GM18505 (cell line): ENCODE results near the gene B4GALT4.
A peak's percentile ranks its signal among the peaks of the same experiment; 100 is the strongest.

ENCODE experiments used
- ATAC-seq: cut with Tn5 transposase; IDR thresholded peaks from one replicate; pipeline ENCODE4 v1.9.1; 2021; ENCODE audit not compliant: unreplicated experiment
- POLR2A ChIP-seq: IDR thresholded peaks from 4 replicates; pipeline ENCODE4 v1.6.1; 2011; ENCODE audit warnings: borderline replicate concordance; ENCODE audit not compliant: insufficient read depth, insufficient read length; ENCODE audit errors: extremely low read depth

The B4GALT4 gene

DNA sequence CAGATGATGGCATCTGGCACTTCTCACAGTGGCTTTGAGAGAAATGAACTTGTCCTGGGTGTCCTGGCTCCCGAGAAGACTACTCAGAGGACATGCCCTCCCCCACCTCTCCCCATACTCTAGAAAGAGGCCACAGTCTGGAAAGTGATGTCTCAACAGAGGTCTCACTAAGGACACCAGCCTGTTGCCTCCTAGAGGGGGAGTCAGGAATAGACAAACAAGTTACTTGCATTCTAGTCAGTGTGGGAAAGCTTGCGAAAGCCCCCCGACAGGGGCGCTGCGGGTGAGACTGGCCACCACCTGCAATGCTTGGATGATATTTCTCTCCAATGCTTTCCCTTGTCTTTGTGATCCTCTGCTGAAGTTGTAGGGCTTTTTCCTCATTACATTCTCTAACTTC lies 17.2 kb downstream of the B4GALT4 start:
- no peak for ATAC-seq
- TF ChIP-seq POLR2A = no peak

DNA sequence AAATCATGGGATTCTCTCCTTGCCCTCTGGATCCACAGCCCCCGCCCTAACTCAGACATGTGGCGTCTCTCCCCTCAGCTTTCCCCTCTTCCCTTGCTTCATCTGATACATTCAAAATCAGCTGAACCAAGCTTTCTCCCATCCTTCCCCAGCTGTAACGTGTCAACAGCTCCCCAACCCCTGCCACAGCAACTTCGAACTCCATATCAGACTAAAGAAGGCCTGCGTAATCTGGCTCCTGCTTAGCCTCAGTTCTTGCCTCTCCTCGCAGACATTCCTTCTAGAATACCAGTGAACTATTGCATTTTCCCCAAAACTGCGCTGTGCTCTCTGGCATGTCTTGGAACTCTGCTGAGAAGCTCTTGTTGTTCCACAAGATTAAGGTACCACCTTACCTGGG lies 18.3 kb downstream of the B4GALT4 start:
- no peak for ATAC-seq
- TF ChIP-seq POLR2A = no peak

DNA sequence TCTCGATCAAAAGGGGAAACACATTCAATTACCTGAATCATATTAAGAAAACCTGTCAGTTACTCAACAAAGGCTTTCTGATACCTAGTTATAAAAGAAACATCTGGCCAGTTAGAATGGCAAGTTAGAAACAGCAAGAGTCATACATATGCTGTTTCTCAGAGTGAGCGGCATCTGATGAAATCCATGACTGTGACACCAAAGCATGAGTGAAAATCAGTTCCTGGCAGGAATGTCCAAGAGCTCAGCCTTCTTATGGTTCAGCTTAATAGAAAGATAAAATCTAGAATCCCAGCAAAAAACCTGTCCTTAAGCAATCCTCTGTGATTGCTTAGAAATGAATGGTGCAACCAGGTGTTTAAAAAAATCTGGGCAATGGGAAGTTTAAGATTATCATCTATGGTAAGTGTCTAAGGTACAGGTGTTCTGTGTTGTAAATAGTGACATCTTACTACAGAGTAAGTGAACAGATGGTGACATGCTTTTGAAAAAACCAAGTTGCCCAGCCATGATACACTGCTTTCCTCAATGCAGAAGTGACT lies 18.8 kb downstream of the B4GALT4 start:
- no peak for TF ChIP-seq POLR2A
- no peak for ATAC-seq

DNA sequence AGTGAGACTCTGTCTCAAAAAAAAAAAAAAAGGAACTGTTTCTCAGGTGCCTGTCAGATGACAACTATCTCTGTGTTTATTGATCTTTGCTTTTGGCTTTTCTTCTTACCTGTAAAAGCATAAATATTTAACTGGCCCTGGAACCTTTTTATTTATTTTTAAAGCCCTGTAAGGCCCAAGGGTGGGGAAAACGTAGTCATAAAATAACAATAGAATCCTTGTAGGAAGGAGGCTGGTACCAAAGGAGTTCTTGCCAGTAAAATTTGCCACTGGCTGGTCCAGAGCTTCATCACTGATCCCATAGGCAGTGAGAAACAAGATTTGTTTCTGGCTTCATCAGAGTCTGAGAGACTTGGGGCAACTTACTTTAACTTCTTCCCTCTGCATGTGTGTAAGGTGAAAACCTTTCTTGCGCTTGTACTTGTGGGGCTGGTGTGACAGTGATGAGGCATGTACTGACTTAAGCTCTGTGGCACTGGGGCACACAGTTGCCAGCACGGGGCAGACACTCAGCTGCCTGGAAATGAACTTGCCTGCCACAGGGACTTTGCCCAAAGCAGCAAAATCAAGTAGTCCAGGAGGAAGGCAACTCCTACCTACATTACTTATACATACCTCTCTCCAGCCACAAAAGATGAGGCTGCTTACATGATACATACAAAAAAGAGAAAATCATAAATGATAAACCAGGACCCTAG lies 19.6 kb downstream of the B4GALT4 start:
- no peak for ATAC-seq
- no peak for TF ChIP-seq POLR2A

DNA sequence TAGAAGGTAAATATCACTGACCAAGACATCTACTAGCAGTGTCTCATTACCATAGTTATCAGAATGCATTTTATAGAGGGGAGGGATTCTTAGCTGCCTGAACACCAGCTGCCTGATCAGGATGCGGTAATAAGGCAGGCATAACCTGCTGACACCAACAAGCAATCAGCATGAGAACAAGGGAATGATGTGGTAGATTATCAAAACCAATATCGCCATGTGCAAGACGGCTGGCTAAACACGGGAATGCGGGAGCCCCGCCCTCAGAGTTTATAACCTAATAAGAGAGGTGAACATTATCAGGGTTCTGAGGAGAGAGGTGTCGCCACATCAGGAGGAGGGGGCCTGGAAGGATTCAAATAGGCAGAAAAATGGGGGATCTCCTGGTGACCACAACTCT lies 20.5 kb downstream of the B4GALT4 start:
- ATAC-seq = no peak
- TF ChIP-seq POLR2A = no peak

DNA sequence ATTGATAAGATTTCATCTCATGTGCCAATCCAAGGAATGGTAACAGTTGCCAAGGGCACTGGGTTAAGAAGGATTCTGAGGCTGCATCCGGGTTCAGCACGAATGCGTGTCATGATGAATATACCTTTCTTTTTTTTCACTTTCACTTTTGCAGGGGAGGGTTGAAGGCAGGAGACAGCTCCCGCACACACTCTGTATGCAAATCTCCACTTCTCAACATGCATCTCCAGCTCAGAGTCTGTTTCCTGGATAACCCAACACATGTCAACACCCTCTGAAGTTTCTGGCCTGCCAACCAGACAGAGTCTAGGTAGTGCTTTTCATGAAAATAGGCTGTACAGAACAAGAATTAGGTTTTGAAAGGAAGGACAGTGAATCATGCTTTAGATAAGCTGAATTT lies 21.6 kb downstream of the B4GALT4 start:
- TF ChIP-seq POLR2A = no peak
- ATAC-seq = peak; percentile 99

DNA sequence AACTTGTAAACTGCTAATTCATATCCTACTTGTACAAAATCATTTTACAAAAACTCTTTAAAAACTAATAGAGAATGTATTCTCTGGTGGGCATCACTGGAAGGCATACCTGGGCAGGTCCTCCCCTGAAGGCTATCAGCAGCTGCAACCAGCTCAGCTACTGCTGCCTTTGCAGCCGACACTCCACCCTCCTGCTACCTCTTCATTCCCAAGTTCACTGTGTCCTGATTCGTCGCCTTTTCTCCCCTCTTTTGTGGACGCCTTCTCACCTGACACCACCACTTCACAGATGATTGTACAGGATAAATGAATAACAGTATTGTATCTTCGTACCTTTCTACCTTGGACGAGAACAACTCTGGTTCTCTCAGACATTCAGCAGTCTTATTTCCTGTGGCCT lies 28.9 kb downstream of the B4GALT4 start:
- TF ChIP-seq POLR2A = no peak
- no peak for ATAC-seq

DNA sequence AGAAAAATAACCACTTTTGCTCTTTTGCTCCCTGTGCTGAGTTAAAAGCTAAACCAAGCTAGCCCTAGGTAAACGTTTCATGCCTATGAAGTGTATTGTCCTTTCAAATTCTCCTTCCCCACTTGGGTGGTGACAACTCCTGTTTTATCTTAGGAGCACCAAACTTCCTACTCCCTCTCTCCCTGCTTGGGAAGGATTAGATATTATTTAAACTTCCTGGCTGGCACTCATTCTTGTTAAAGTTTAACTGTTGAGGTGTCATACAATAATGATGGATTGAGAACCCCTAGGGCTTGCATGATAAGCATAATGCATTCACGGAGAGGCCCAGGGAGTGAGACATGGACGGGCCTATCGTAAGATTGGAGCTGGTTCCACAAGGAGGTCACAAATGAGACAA lies 29.5 kb downstream of the B4GALT4 start:
- no peak for ATAC-seq
- no peak for TF ChIP-seq POLR2A

DNA sequence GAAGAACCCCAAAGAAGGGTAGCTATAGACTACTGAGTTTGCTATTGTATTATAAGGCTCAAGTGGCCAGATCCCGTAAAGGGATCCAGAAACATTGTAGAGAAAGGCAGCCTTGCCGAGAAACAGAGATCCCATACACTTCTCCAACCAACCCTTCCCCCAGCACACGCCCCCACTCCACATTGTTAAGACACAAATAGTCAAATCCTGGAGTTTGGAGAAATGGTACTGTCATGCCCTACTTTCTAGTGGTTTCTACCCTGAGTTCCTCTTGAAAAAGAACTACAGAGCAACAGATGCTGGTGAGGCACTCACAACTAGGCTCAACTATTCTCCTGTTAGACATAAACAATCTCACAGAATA lies 33.2 kb downstream of the B4GALT4 start:
- no peak for ATAC-seq
- no peak for TF ChIP-seq POLR2A

DNA sequence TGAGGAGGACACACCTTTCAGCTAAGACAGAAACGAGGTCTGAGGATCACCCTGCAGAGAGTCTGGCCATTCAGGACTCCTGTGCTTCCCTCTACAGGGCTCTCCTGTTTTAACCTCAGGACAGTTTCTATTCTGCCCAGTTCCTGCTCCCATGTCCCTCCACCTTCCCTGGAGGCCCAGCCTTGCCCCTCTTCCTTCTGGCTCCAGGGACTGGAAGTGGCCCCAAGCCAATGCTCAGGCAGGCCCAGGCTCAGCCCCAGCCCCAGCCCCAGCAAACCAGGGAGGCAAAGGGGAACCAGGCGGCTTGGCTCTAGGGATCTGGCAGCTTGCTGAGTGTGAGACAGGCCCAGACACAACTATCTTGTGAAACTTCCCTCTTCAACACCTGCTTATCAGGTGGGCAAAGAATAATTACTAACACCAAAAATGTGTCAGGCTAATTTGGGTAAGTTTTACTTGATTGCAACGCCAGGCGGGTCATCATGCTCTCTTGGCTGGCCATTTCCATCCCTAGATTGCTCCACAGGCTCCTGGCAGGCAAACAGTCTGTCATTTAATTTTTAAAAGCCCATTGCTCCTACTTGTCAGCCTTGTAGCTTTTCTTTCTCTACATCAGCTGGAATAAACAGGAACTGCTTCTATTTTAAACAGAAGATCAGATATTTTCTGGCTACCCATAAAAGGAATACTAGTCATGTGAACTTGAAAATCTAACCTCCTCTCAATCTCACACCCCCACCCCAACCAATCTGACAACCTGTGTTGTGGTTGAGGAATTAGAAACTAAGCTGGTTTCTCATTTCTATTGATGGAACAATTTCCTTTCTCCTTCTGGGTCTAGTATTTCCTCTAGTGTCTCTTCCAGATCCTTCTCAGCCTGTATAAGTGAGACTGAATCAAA lies 33.8 kb downstream of the B4GALT4 start:
- TF ChIP-seq POLR2A = no peak
- ATAC-seq = no peak

DNA sequence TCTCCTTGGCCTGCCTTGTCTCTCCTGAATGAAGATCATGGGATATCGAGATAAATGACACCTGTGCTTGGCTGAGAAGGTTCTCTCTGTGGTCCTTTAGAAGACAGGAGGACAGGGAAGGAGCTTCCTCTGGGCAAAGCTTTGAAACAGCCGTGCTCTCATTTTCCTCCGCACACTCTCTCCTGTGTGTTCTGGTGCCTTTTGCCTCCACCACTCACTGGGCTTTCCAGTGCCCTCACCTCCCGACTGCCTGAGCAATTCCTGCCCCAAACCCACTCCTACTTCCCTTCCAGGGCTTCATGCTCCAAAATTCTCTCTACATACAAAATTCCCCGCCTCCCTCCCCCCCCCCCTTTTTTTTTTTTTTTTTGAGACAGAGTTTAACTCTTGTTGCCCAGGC lies 35.0 kb downstream of the B4GALT4 start:
- no peak for TF ChIP-seq POLR2A
- ATAC-seq = no peak

DNA sequence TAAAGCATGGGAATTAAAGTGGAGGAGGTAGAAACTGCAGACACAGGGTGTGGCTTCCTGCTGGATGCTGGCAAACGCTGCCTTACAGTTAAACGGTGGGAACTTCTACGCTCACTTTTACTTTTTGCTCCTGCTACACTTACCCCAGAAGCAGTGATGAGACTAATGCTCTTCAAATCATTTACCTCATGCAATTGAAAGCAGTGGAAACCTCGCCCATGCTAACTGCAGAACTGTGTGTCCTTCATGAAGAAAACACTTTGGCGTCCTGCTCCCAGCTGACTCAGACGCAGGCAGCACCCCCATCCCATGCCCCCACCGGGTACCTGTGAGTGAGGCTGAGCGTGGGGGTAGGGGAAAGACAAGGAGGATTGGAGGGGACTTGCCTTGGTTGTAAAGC lies 35.5 kb downstream of the B4GALT4 start:
- ATAC-seq = no peak
- no peak for TF ChIP-seq POLR2A

DNA sequence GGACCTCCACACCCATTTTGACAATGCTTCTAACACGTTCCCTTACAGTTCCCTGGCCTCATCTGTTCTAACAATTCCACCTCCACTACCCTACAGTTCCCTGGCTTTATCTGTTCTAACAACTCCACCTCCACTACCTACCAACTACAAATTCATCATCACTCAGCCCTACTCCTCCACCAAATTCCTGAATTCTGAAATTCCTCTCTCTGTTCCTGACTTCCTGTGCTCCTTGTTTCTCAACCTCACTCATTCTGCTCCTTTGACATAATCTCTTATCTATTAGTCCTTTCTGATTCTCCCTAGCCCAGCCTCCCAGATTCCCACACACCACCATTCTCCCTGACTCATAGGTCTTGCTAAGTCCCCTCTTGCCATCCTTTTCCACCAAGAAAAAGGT lies 44.8 kb downstream of the B4GALT4 start:
- no peak for ATAC-seq
- no peak for TF ChIP-seq POLR2A

DNA sequence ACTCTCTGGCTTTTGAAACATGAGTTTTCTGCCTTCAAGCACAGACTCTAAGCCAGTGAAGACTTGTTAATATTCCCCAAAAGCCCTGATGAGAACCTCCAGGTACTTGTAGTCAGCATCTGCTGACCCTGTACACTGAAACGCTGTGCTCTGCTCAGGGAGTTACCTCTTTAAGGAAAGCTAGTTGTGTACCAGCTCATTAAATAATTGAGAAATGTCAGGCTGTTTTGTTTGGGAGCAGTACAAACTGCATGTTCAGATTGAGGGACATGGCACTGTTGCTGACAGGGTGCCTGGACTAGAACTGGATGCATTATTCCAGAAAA lies 45.6 kb downstream of the B4GALT4 start:
- ATAC-seq = no peak
- no peak for TF ChIP-seq POLR2A
